ENCODE data around the gene USE1.
A peak's percentile ranks its signal among the peaks of the same experiment; 100 is the strongest.

Gene USE1

GRCh38 chr19:17259118-17259780 lies 44.1 kb downstream of the USE1 start:
- no peak for DNase-seq (ENCODE audit: low read depth in 2 of 2)

DNA sequence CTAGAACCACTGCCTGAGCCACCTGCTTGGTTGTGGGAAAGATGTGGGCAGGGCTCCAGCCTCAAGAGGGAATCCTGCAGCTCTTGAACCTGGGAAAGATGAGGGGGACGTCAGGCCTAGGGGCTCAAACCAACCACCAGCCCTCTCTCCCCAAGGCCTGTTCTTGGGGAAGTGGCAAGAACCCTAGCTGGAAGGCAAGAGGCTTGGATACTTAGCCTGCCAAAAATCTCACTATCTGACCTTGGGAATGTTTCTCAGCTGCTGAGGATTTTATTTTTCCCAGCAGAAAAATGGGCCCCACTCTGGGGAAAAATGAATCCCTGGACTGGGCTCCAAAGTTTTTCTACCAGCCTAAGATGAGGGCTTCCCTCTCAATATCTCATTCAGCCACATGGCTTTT lies 44.8 kb downstream of the USE1 start:
- no peak for DNase-seq (ENCODE audit: low read depth in 2 of 2)

DNA sequence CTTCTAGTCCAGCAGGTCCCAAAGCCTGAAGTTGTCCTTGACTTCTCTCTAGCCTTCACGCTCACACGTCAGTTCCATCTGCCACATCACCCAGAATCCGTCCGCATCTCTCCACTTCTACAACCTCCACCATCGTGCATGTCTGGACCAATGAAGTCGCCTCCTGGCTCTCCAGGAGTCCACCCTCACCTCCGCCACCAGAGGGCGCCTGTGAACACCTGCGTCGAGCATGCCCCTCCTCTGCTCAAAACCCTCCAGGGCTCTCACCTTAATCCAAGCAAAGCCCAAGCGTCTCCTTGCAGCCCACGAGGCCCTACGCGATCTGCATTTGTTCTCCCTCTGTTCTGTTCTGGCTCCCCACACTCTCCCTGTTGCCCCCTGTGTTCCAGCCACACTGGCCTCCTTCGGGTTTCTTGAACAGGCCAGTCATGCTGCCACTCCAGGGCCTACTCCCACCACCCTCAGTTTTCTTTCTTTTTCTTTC lies 45.7 kb downstream of the USE1 start:
- peak; percentile 77 to 85 for DNase-seq (ENCODE audit: low read depth in 2 of 2)

DNA sequence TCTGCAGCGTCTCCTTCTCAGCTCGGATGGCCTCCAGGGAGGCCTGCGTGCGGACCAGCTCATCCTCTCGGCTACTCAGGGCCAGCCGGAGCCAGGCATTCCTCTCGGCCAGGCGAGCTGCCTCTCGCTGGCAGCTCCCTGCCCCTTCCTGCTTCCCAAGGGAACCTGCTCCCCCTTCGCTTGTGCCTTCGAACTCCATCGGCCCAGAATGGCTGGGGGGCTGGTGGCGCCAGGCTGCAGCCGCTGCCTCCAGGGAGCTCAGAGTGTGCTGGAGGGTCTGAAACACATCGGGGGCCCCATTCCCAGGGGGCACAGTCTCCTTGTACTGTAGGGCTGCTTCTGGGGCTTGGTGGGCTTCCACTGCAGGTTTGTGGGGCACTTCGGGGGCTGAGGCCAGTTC lies 47.4 kb downstream of the USE1 start:
- DNase-seq (ENCODE audit: low read depth in 2 of 2) = no peak

DNA sequence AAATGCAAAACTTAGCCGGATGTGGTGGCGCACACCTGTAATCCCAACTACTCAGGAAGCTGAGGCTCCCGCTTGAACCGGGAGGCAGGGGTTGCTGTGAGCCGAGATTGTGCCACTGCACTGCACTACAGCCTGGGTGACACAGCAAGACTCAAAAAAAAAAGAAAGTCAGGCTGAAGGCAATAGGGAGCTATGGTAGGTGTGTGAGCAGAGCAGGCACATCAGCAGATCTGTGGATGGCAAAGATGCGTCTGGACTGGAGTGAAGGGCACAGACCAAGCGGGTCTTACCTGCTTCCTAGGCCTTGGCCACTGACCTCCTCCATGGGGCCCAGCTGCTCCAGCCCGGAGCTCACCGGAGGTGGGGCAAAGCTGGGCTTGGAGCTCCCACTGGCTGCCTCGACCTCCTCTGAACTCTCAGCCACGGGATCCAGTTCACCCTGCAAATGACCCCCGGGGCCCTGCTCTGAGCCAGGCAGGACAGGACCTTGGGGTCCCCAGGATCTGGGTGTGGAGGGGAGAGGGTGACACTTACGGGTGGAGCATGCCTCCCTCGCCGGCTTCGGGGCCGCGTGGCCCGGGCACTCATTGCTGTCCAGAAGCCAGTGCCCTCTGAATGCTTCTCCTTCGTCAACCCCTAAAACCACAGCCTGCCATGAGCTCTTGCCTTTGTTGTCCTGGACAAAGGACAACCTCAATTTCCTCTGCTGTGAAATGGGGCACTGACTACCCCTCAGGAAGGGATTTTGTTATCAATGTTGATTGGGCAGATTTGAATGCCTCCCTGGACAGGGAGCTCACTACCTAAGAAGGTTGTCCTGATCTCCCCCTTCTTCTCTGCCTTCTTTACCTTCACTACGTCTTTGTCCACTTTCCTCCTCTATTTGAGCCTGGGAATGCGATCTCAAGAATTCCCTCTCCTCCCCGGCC lies 48.8 kb downstream of the USE1 start:
- DNase-seq (ENCODE audit: low read depth in 2 of 2) = no peak

DNA sequence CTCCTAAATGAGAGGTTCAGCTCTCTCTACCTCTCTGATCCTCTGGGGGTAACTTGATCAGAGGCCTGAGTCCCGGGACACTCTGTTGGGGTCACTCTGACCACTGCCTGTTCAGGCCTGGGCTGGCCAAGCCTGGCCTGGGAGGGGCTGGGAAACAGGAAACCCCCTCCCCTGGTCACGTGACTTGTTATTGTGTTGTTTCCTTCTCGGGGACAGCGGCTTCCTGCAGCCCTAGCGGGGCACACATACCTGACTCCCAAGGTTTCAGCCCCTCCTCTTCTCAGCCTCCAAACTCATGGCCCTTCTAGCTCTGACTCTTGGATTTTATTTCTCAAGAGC lies 49.5 kb downstream of the USE1 start, which contains the start of gene USHBP1:
TSS of gene USHBP1 (minus strand) at position 105 of the 339 bp plus-strand sequence. CDS start 446 bp downstream, outside the sequence.
- no peak for DNase-seq (ENCODE audit: low read depth in 2 of 2)

GRCh38 chr19:17266026-17266425 lies 50.9 kb downstream of the USE1 start:
- no peak for DNase-seq (ENCODE audit: low read depth in 2 of 2)

GRCh38 chr19:17266589-17266974 lies 51.4 kb downstream of the USE1 start:
- no peak for DNase-seq (ENCODE audit: low read depth in 2 of 2)

GRCh38 chr19:17266975-17267788 lies 52.0 kb downstream of the USE1 start, which contains the start of gene BABAM1:
Gene BABAM1 (plus strand): TSS chr19:17267443. CDS start chr19:17268807, 1,364 bp downstream.
- DNase-seq (ENCODE audit: low read depth in 2 of 2) = peak; percentile 79 to 80

GRCh38 chr19:17268754-17269153 lies 53.6 kb downstream of the USE1 start:
- no peak for DNase-seq (ENCODE audit: low read depth in 2 of 2)

All from stimulated activated CD8-positive, alpha-beta memory T cell treated with anti-CD3 and anti-CD28 coated beads, Interleukin-2, amount 100 ng/mL, for 1 hour (primary cell).